ENCODE results near the gene OLA1.

DNA sequence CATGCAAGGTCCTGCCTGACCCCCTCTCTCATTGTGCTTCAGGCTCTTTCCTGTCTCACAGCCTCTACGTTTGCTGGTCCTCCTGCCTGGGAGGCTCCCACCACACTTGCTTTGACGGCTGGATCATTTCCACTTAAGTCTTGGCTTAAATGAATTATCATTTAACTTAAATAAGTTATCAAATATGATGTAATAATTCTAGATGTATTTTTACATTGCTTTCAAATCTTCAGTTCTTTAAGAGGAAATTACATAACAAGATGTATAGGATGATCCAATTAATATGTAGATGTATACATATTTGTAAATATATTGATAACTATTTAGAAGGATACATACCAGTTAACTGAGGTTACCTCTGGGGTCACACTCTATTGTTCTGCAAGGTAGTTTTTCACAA, 180.5 kb downstream of the OLA1 start:
- TF ChIP-seq, protein P1, sequence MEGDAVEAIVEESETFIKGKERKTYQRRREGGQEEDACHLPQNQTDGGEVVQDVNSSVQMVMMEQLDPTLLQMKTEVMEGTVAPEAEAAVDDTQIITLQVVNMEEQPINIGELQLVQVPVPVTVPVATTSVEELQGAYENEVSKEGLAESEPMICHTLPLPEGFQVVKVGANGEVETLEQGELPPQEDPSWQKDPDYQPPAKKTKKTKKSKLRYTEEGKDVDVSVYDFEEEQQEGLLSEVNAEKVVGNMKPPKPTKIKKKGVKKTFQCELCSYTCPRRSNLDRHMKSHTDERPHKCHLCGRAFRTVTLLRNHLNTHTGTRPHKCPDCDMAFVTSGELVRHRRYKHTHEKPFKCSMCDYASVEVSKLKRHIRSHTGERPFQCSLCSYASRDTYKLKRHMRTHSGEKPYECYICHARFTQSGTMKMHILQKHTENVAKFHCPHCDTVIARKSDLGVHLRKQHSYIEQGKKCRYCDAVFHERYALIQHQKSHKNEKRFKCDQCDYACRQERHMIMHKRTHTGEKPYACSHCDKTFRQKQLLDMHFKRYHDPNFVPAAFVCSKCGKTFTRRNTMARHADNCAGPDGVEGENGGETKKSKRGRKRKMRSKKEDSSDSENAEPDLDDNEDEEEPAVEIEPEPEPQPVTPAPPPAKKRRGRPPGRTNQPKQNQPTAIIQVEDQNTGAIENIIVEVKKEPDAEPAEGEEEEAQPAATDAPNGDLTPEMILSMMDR (IDR thresholded peaks at IDR 0.05 in 4 of 5, conservative IDR thresholded peaks at IDR 0.05 in 1 of 5), result no peak
- TF ChIP-seq POLR2A (IDR thresholded peaks at IDR 0.05), result no peak
